ENCODE measurements around the gene HIGD2A.

Gene HIGD2A

GRCh38 chr5:176426876-176427275 lies 38.3 kb downstream of the HIGD2A start:
- TF ChIP-seq CTCF (IDR thresholded peaks at IDR 0.05; ENCODE audit: low read depth, low read length, missing control alignments): no peak
- no peaks in the 10 kb centered on the region for H3K36me3 ChIP-seq (replicated peaks)
- no peak overlapping the region for H3K4me3 ChIP-seq (ENCODE audit: low read depth, low read length)
- H3K27ac ChIP-seq: no peak overlapping the region
- H3K27me3 ChIP-seq (replicated peaks): peaks cover 1% of the 10 kb centered on the region
- DNase-seq: no peak
- in situ Hi-C loops (cut with HindIII; ENCODE audit: low pct_ligation_motif_present, low sequenced_read_pairs): no loop called here

GRCh38 chr5:176427971-176428370 lies 39.4 kb downstream of the HIGD2A start:
- no peak for TF ChIP-seq CTCF (IDR thresholded peaks at IDR 0.05; ENCODE audit: low read depth, low read length, missing control alignments)
- no peaks in the 10 kb centered on the region for H3K36me3 ChIP-seq (replicated peaks)
- H3K4me3 ChIP-seq (ENCODE audit: low read depth, low read length): no peak overlapping the region
- in situ Hi-C loops (cut with HindIII; ENCODE audit: low pct_ligation_motif_present, low sequenced_read_pairs): no loop called here
- no peak overlapping the region for H3K27ac ChIP-seq
- peaks cover 2% of the 10 kb centered on the region for H3K27me3 ChIP-seq (replicated peaks)
- DNase-seq: no peak

GRCh38 chr5:176429972-176430371 lies 41.4 kb downstream of the HIGD2A start:
- Histone ChIP-seq H3K27ac (no peak overlapping the region), H3K4me3 (ENCODE audit: low read depth, low read length) (no peak overlapping the region), H3K36me3 (replicated peaks) (no peaks in the 10 kb centered on the region), H3K27me3 (replicated peaks) (peaks cover 2% of the 10 kb centered on the region)
- no peak for TF ChIP-seq CTCF (IDR thresholded peaks at IDR 0.05; ENCODE audit: low read depth, low read length, missing control alignments)
- in situ Hi-C loops (cut with HindIII; ENCODE audit: low pct_ligation_motif_present, low sequenced_read_pairs): no loop called here
- no peak for DNase-seq

GRCh38 chr5:176432707-176433106 lies 44.2 kb downstream of the HIGD2A start:
- Histone ChIP-seq H3K36me3 (replicated peaks) (no peaks in the 10 kb centered on the region), H3K27ac (no peak overlapping the region), H3K4me3 (ENCODE audit: low read depth, low read length) (no peak overlapping the region), H3K27me3 (replicated peaks) (peaks cover 2% of the 10 kb centered on the region)
- DNase-seq: no peak
- TF ChIP-seq CTCF (IDR thresholded peaks at IDR 0.05; ENCODE audit: low read depth, low read length, missing control alignments): no peak
- in situ Hi-C loops (cut with HindIII; ENCODE audit: low pct_ligation_motif_present, low sequenced_read_pairs): no loop called here

- no peak for DNase-seq
- in situ Hi-C loops (cut with HindIII; ENCODE audit: low pct_ligation_motif_present, low sequenced_read_pairs): no loop called here
- Histone ChIP-seq H3K27me3 (replicated peaks) (peaks cover 2% of the 10 kb centered on the region), H3K27ac (no peak overlapping the region), H3K36me3 (replicated peaks) (no peaks in the 10 kb centered on the region), H3K4me3 (ENCODE audit: low read depth, low read length) (no peak overlapping the region)
- no peak for TF ChIP-seq CTCF (IDR thresholded peaks at IDR 0.05; ENCODE audit: low read depth, low read length, missing control alignments)
Observed at GRCh38 chr5:176436656-176437055, 48.1 kb downstream of the HIGD2A start.

GRCh38 chr5:176438959-176439757 lies 50.6 kb downstream of the HIGD2A start:
- no peaks in the 10 kb centered on the region for H3K27me3 ChIP-seq (replicated peaks)
- no peak overlapping the region for H3K4me3 ChIP-seq (ENCODE audit: low read depth, low read length)
- DNase-seq: peak; percentile 93
- no peak overlapping the region for H3K27ac ChIP-seq
- no peak for TF ChIP-seq CTCF (IDR thresholded peaks at IDR 0.05; ENCODE audit: low read depth, low read length, missing control alignments)
- in situ Hi-C loops (cut with HindIII; ENCODE audit: low pct_ligation_motif_present, low sequenced_read_pairs): no loop called here
- no peaks in the 10 kb centered on the region for H3K36me3 ChIP-seq (replicated peaks)

All from brain microvascular endothelial cell (primary cell).